HG03103 (cell line): ENCODE results near the gene SORL1.
A peak's percentile ranks its signal among the peaks of the same experiment; 100 is the strongest.

Experiments
- ATAC-seq: cut with Tn5 transposase; IDR thresholded peaks from one replicate; pipeline ENCODE4 v1.9.1; 2021; ENCODE audit warnings: low read depth; ENCODE audit not compliant: unreplicated experiment

The SORL1 gene

GRCh38 chr11:121578251-121578976, 126.3 kb downstream of the SORL1 start:
- no peak for ATAC-seq

GRCh38 chr11:121580154-121580553, 128.0 kb downstream of the SORL1 start:
- ATAC-seq = no peak

- ATAC-seq = no peak
Measured at GRCh38 chr11:121581607-121582006, 129.5 kb downstream of the SORL1 start.

GRCh38 chr11:121582296-121582695, 130.2 kb downstream of the SORL1 start:
- ATAC-seq = no peak

GRCh38 chr11:121583825-121584224, 131.7 kb downstream of the SORL1 start:
- no peak for ATAC-seq

GRCh38 chr11:121586750-121587149, 134.6 kb downstream of the SORL1 start:
- ATAC-seq = no peak

- ATAC-seq = no peak
Measured at GRCh38 chr11:121587182-121587581, 135.1 kb downstream of the SORL1 start.

GRCh38 chr11:121588747-121589146, 136.6 kb downstream of the SORL1 start:
- no peak for ATAC-seq

- peak; percentile 67 for ATAC-seq
Measured at GRCh38 chr11:121589946-121590537, 137.9 kb downstream of the SORL1 start.

- ATAC-seq = no peak
Measured at GRCh38 chr11:121590772-121591404, 138.8 kb downstream of the SORL1 start.

GRCh38 chr11:121591405-121592033, 139.4 kb downstream of the SORL1 start:
- no peak for ATAC-seq

GRCh38 chr11:121592708-121593107, 140.6 kb downstream of the SORL1 start:
- no peak for ATAC-seq

- ATAC-seq = no peak
Measured at GRCh38 chr11:121595717-121596161, 143.6 kb downstream of the SORL1 start.

- ATAC-seq = no peak
Measured at GRCh38 chr11:121596195-121597155, 144.4 kb downstream of the SORL1 start.

- ATAC-seq = no peak
Measured at GRCh38 chr11:121603316-121603715, 151.2 kb downstream of the SORL1 start.

- ATAC-seq = no peak
Measured at GRCh38 chr11:121604152-121604551, 152.0 kb downstream of the SORL1 start.

- no peak for ATAC-seq
Measured at GRCh38 chr11:121606354-121606753, 154.2 kb downstream of the SORL1 start.

GRCh38 chr11:121607341-121607740, 155.2 kb downstream of the SORL1 start:
- ATAC-seq = no peak

GRCh38 chr11:121608545-121609098, 156.5 kb downstream of the SORL1 start:
- no peak for ATAC-seq

GRCh38 chr11:121610706-121611105, 158.6 kb downstream of the SORL1 start:
- ATAC-seq = no peak
